NCI-H1048 (cell line): ENCODE data around the gene RDH8.
"Not testable (repeated sequence)": the region's sequence is repeated elsewhere in the genome, so short reads cannot be mapped to it uniquely, and the experiment has no call there.

Source experiments
- DNase-seq: peaks from one replicate; lab custom pipeline; 2025; lab: John Stamatoyannopoulos, UW

Gene RDH8

DNA sequence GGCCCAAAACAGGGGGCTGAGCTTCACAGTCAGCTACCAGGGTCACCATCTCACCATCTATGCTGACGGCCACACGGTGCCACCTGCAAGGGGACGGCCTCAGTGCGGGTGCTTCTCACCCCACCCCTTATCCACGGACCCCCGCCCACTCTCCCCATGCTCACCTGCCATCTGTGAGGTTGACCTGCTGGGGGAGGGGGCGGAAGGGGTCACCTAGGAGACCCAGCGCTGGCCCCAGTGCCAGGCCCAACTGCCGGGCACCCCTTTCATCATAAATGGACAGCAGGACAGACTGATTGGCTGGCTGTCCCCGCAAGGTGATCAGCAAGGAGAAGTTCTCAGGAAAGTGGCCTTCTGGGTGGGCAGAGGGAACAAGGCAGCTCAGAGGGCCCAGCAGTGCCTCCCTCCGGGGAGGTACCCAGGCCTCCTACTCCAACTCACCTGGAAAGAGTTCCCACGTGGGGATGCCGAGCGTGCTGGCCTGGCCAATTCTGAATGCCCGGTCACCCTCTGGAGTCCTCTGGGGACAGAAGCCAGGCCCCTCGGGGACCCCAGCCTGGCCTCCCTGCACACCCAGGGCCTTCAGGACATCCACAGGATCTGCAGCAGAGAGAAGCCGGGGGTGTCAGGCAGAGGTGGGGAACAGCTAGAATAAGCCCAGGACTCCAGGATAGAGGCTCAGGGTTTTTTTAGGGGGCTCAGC is 7.5 kb upstream of the RDH8 start:
- DNase-seq, result no peak

DNA sequence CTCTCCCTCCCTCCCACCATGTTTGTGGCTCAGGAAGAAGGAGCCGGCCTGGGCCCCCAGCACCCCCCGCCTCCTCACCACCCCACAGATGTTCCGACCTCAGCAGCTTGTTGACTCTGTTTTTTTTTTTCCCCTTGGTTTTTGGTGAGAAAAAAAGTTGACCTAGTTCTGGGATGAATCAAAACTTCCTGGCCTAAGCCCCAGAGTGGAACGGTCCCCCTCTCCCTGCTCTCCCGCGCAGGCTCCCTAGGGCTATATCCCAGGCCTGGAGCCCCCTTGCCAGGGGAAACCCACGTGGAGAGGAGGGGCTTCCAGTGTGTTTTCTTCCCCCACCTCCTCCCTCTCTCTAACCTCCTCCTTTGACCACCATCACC is 7.0 kb upstream of the RDH8 start:
- DNase-seq, result no peak

DNA sequence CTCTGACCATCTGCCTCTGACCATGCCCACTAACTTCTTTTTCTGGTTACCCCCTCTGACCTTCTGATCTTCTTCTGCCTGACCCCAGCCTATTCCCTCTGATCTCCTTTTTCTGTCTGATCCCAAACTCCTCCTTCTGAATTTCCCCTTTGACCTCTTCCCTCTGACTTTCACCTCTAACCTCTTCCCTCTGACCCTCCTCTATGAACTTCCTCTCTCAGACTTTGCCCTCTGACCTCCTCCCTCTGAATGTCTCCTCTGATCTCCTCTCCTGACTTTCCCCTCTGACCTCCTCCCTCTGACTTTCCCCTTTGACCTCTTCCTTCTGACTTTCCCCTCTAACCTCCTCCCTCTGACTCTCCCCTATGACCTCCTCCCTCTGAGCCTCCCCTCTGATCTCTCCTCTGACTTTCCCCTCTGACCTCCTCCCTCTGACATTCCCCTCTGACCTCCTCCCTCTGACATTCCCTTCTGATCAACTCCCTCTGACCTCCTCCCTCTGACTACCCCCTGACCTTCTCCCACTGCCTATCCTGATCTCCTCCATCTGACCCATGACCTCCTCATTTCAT is 6.4 kb upstream of the RDH8 start:
- no peak for DNase-seq

DNA sequence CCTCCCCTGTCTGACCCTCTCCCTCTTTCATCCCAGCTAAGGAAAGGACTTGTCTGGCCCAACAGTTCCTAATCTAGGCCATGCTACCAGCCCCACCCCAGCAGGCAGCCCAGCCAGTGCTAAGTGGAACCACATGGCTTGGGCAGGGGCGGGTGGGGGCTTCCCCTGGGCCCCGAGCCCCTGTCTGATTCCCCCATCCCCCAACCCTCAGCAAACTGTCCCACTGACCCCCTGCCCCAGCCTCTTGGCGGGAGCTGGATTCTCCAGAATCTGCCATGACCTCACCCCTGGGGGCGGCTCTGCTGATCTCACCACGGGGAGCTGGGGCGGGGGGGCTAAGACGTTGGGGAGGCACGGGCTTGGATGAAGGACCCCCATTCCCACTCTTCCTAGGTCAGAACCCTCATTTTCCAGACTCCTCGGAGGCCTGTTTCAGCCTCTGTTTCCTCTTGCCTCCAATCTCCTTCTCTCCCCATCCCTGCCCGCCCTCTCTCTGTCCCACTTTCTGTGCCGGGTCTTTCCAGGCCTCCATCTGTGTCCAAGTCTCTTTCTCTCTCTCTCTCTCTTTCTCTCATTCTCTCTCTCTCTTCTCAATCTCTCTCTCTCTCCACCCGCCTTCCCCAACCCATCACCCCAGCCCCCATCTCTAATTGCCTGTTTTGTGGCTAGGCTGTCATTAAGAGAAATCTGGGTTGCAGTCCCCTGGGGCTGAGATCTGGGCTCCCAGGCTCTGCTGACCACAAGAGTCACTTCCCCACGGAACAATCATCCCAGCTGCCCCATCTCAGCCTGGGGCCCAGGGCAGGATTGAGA is 5.7 kb upstream of the RDH8 start:
- no peak for DNase-seq

DNA sequence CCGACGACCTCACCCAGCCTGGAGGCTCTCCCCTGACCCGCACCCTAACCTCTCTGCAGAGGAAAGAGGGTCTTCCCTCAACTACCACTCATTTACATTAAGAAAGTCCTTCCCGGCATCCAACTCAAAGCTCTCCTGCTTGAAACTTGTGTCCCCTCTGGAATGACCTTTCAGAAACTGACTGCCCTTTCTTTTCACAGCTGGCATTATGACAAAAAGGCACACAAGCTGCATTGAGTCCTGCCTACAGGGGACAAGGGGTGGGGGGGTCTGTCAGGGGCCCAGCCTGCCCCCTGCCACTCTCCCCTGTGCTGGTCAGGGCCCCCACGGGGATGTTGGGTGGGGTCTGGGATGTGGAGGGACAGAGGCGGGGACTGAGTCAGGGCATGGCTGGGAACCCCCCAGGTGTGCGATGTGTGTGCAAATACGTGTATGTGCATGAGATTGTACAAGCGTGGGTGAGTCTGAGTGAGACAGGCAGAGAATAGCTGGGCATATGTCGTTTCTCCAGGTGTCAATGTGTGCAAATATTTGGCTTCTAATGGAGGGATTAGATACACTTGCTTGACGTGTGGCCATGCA is 5.0 kb upstream of the RDH8 start:
- no peak for DNase-seq

DNA sequence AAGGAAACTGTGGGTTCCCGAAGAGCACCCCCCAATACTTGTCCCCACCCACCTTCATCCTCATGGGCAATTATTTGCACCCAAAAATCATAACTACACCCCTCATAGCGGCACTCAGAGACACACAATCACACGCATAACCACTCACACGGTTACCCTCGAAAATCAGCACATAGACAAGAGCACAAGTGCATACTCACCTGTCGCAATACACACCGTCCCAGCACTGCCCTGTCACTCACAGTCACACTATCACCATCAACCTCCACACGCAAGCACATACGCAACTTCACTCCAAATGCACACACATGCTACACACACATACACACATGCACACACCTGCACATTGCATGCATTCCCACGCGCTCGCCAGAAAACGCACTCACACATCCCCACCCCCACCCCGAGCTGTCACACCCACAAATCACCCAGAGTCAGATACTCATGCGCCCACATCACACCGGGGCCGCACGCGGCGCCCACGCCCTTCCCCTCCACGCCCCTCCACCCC is 3.5 kb upstream of the RDH8 start:
- no peak for DNase-seq

DNA sequence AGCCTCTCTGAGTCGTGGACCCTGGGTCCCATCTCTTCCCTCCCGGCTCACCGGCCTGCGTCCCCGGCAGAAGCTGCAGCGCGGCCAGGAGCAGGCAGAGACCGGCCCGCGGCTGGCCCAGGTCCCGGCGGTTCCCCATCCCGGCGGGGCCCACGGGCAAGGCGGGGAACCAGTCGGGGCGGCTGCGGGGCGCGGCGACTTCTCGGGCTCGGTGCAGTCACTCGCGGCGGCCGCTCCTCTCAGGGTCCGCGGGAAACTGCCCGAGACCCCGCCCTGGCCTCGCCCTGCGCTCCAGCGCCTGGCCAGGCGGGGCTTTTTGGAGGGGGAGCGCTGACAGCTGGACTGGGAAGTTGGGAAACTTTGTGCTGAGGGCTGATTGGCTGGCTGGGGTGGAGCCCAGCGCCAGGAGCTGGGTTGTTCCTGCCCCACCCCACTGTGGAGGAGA is 3.0 kb upstream of the RDH8 start, which contains the start of gene COL5A3:
TSS of gene COL5A3 (minus strand) at position 258 of the 445 bp plus-strand sequence. CDS start at position 139, 119 bp downstream.
- DNase-seq, result no peak

DNA sequence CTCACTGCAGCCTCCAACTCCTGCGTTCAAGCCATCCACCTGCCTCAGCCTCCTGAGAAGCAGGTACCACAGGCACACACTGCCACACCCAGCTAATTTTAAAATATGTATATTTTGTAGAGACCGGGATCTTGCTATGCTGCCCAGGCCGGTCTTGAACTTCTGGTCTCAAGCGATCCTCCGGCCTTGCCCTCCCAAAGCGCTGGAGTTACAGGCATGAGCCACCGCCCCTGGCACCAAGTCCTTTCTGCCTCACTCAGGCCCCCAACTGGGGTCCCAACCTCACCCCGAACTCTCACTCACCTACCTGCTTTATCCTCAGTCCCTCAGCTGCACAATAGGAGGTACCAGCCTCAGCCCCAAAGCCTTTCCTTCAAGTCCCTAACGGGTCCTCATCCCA is 2.3 kb upstream of the RDH8 start:
- DNase-seq, result no peak

DNA sequence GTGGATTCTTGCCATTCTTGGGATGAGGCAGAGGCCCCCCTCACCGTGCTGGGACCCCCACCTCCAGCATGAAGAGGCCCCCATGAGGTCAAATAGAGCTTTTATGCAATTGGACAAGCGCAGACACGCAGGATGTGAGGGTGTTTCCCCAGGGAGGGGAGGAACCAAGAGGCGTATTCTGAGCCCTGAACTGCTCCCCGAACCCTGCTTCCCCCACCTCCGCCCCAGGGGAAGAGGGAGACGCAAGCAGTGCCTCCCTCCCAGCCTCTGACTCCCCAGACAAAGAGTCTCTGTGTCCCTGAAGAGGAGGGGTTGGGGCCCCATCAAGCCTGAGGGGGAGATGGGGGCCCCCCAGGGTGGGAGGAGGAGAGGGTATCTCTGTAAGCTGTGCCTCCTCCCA is 1.3 kb upstream of the RDH8 start:
- DNase-seq, result no peak

DNA sequence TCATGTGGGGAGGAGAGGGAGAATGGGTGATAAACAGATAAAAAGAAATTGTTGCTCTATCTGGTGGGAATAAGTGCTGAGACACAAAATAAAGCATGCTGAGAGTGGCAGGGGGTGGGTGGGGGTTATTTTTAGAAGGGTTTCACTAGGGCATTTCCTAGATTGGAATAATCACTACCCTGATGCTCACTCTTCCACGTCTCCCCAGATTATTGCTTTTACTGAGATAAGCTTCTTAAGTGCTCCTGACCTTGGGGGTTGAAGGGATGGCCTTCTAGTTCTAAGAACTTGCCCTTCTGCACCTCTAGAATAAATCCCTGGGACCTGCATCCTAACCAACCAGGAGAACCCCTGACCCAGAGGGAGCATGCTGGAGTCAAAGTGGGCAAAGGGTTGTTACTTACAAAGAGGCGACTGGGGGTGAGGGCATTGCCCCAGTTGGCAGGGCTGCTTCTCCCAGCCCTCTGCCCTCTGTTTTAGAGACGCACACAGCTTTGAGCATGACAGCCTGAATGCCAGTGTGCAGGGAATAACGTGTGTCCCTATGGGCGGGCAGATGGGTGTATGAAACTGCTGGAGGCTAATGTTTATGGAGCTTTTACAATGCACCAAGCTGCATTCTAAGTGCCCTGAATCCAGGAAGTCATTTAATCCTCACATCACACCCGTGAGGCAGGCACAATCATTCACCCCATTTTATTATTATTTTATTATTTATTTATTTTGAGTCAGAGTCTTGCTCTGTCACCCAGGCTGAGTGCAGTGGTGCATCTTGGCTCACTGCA is 743 bp downstream of the RDH8 start:
- DNase-seq, result no peak

DNA sequence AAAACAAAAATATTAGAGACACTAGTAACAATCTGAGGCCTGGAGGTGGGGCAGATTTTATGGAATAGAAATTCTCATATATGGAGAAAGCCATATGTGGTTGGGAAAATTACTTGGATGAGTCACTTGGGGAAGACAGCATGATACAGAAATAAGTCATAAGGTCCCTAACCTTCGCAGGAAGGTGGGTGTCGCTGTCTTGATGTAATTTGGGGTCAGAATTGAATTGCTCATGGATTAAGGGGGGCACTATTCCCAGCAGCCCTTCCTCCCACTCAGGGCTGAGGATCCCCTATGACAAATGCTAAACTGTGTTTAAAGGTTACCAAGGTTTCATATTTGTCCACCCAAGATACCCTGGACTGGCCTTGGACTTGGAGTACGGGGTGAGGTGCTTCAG is 5.0 kb downstream of the RDH8 start:
- no peak for DNase-seq

DNA sequence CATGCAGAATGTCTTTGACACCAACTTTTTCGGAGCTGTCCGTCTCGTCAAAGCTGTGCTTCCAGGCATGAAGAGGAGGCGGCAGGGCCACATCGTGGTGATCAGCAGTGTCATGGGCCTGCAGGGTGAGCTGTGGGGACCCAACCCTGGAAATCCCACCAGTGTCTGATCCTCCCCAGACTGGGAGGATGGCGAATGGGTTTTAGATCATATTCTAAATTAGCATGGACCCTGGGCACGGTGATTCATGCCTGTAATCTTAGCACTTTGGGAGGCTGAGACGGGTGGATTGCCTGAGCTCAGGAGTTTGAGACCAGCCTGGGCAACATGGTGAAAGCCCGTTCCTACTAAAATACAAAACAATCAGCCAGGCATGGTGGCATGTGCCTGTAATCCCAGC is 5.5 kb downstream of the RDH8 start:
- DNase-seq, result no peak

DNA sequence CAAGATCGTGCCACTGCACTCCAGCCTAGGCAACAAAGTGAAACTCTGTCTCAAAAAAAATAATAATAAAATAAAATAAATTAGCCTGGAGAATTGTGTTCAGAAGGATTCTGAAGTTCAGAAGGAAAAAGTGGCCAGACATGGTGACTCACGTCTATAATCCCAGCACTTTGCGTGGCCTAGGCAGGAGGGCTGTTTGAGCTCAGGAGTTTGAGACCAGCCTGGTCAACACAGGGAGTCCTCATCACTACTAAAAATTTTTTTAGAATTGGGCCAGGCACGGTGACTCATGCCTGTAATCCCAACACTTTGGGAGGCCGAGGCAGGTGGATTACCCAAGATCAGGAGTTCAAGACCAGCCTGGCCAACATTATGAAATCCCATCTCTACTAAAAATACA is 6.0 kb downstream of the RDH8 start:
- DNase-seq, result no peak

DNA sequence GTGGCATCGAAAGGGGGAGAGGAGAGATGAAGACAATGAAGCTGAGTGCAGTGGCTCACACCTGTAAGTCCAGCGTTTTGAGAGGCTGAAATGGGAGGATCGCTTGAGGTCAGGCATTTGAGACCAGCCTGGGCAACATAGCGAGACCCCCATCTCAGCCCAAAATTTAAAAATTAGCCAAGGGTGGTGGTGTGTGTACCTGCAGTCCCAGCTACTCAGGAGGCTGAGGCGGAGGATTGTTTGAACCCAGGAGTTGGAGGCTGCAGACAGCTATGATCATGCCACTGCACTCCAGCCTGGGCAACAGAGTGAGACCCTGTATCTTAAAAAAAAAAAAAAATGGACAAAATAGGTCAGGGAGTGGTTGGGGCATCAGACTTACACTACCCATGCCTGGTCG is 7.6 kb downstream of the RDH8 start:
- no peak for DNase-seq

DNA sequence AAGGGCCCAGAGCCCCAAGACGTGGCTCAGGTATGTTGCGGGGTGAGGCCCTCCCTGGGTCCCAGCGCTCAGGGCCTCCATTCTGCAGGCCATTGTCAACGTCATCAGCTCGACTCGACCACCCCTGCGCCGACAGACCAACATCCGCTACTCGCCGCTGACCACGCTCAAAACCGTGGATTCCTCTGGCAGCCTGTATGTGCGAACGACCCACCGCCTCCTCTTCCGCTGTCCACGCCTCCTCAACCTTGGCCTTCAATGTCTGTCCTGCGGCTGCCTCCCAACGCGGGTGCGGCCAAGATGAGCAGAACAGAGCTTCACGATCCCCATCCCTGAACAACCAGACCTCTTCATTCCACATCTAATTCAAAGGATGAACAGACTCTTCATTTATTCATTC is 8.2 kb downstream of the RDH8 start:
- DNase-seq, result no peak

DNA sequence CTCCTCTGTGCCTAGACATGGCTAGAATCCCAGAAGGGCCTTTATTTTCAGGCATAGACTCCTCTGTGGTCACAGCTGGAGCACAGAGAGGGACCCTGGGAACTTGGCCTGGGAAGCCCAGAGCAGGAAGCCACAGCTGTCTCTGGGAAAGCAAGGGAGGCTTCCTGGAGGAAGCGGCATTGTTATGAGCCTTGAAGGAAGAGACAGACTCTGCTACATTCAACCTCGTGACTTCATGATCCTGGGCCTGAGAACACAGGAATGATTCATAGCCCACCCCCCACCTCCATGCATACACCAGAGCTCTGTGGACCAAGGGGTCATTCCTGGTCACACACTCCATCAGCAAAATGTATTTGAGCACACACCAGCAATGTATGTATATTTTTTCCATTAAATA is 8.6 kb downstream of the RDH8 start:
- no peak for DNase-seq

DNA sequence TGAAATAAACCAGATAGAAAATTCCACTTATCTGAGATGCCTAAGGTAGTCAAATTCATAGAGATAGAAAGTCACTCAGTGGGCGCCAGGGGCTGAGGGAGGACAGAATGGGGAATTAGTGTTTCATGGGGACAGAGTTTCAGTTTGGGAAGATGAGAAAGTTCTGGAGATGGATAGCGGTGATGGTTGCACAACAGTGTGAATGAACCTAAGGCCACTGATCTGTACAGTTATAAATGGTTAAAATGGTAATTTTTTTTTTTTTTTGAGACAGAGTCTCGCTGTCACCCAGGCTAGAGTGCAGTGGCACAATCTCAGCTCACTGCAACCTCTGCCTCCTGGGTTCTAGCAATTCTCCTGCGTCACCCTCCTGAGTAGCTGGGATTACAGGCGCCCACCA is 9.8 kb downstream of the RDH8 start:
- not testable (repeated sequence) for DNase-seq

DNA sequence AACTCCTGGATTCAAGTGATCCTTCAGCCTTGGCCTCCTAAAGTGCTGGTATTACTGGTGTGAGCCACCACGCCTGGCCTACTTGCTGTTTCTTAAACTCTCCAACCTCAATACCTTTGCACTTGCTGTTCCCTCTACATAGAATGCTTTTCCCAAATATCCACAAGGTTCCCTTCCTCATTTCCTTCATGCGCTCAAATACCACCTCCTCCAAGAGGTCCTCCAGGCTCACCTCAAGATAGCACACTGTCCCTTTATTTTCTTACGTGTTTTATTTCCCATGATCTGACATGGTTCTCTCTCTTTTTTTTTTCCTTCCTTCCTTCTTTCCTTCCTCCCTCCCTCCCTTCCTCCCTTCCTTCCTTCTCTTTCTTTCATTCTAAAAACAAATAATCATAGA is 13.5 kb downstream of the RDH8 start:
- no peak for DNase-seq

DNA sequence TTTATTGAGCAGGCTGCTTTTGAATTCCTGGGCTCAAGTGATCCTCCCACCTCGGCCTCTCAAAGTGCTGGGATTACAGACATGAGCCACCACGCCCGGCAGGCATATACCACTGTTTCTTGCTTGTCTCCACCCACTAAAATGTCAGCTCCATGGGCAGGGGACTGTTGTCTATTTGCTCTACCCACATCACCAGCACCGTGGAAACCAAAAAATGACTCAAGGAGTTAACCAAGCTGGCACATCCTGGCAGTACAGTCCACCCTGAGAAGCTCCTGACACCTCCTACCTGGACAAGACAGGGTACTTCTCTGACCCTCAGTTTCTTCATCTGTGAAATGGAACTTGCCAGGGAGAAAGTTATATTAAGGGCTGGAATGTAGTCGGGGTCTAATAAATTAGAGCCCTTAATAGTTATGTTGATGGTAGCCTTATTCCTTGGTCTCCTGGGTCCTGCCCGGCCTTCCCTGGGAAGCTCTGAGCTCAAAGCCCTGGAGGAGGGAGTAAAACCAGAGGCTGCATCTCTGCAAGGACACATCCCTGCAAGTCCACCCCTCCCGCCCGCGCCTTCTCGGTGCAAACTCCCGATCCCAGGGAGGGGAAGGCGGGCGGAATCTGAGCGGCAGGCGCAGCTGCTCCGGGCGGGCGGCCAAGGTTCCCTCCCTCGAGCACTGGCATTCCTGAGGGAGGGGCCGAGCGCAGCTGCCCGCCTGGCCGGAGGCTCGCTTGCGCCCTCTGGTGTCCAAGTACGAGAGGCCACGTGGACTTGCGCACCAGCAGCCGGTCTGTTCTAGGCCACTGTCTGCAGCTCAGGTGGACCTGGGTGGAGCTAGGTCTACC is 14.1 kb downstream of the RDH8 start:
- peak; percentile 75 for DNase-seq

DNA sequence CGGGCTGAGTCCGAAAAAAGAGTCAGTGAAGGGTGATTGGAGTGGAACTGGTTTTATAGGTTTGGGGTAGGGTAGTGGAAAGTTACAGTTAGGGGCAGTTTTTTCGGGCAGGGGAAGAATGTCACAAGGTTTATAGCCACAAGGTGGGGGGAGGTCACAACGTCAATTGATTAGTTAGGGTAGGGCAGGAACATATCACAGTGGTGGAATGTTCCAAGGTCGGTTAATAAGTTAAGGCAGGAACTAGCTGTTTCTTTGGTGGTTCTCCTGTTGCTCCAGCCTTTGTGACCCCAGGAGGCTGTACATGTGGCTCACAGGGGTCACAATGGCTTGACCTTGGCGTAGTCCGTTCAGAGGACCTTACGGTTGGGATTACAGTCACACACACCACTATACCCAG is 20.3 kb downstream of the RDH8 start:
- no peak for DNase-seq

DNA sequence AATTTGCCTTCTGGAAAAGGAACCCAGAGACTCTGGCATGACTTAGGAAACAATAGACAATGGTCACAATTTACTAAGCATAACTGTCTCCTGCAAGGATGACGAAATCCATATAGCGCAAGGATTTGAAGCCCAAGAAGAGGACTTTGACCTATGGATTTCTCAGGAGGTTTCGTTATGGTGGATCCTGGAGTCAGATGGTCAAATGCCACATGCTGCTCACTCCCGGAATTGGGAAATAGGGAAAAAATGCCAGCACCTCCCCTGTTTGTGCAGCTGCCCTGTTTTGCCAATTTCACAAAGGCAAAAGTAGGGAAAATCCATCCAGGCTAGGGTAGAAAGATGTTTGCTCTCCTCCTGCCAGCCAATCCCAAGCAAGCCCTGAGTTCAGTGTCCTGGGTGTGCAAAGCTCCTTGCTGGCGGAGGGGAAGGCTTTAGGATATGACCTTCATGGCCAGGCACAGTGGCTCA is 23.4 kb downstream of the RDH8 start:
- no peak for DNase-seq
